KOPT-K1 (cell line): ENCODE measurements around the gene GLRA1.
"Not testable (repeated sequence)": the region's sequence is repeated elsewhere in the genome, so short reads cannot be mapped to it uniquely, and the experiment has no call there.

Experiments
- H3K27ac ChIP-seq: fragments of 200-600 bp; sonication (generic); 2 replicates; pipeline ENCODE4 v1.5.1; 2016; ENCODE audit warnings: antibody characterized with exemption, mild to moderate bottlenecking, low read depth, low read length; ENCODE audit not compliant: poor library complexity, severe bottlenecking
- H3K36me3 ChIP-seq: fragments of 200-600 bp; sonication (generic); 2 replicates; pipeline ENCODE4 v1.5.1; 2017; ENCODE audit warnings: antibody characterized with exemption, mild to moderate bottlenecking, low read length, moderate library complexity; ENCODE audit not compliant: insufficient read depth
- H3K9me3 ChIP-seq: fragments of 200-600 bp; sonication (generic); 2 replicates; pipeline ENCODE4 v1.5.1; 2017; ENCODE audit warnings: antibody characterized with exemption, low read length, mild to moderate bottlenecking; ENCODE audit not compliant: insufficient read depth, poor library complexity, severe bottlenecking

GLRA1 gene

GRCh38 chr5:151880324-151880723, 44.3 kb downstream of the GLRA1 start:
- H3K27ac ChIP-seq: no peak overlapping the region
- no peaks in the 10 kb centered on the region for H3K36me3 ChIP-seq
- H3K9me3 ChIP-seq: no peaks in the 10 kb centered on the region

DNA sequence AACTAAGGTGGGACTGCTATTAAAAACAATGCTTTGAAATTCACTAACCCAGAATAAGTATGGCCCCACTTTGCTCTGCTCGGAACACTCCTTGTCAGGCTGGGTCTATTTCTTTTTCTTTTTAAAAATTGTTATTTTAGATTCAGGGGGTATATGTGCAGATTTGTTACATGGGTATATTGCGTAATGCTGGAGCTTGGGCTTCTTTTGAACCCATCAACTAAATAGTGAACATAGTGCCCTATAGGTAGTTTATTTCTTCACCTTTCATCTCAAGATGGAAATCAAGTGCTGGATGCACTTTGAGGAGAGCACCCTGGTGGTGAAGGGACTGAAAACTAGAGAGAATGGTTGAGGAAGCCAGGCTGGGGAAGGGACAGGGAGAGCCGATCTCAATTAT, 51.0 kb downstream of the GLRA1 start:
- no peak overlapping the region for H3K27ac ChIP-seq
- no peaks in the 10 kb centered on the region for H3K36me3 ChIP-seq
- no peaks in the 10 kb centered on the region for H3K9me3 ChIP-seq

DNA sequence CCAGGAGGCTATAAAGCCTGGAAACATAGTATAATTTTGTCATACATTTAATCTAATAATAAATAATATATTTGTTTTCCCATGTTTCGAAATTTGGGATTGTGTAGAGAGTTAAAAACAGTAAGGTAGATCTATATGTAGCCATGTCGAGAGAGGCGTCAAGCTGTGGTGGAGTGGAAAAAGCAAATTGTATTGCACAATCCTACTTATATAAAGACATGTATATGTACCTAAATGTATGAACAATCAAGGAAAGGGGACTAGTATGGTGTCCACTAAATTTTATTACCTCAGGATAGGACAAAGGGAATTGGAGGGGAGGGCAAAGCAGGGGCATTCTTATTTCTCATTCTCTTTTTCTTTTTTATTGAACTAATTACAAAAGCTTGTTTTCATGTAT, 52.0 kb downstream of the GLRA1 start:
- Histone ChIP-seq H3K27ac (no peak overlapping the region), H3K36me3 (no peaks in the 10 kb centered on the region), H3K9me3 (no peaks in the 10 kb centered on the region)

DNA sequence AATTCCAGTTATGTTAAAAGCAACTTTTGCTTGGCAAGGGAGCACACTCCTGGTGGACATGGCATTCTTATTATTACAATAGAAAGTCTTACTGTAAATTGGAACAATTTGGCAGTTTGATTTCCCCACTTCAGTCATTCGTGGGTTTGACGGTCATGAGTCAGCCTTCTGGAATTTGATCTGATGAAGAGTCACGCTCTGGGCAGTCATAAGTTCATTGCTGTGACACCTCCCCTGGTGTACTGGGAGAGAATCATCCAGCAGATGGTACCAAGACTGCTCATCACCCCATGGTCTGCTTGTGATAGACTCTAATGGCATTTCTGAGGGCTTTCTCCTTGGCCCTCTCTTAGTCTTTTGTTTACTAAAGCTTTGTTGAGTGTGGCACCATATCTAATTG, 53.8 kb downstream of the GLRA1 start:
- Histone ChIP-seq H3K9me3 (no peaks in the 10 kb centered on the region), H3K27ac (no peak overlapping the region), H3K36me3 (no peaks in the 10 kb centered on the region)

GRCh38 chr5:151870271-151870670, 54.4 kb downstream of the GLRA1 start:
- Histone ChIP-seq H3K9me3 (no peaks in the 10 kb centered on the region), H3K27ac (no peak overlapping the region), H3K36me3 (no peaks in the 10 kb centered on the region)

DNA sequence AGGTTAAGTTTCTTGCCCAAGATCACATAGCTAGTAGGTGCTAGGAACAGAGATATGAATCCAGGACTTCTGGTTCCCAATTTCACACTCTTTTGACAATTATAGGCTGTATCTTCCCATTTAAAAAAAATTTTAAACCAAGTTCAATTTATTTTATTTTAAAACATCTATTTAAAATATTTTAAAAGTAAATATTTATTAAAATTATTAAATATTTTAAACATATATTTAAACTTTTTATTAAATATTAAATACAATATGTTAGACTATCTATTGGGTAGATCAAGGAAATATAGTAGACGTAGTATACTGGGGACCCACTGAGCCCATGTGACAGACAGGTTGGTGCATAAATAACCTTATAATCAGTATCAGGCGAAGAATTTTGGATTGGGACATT, 54.8 kb downstream of the GLRA1 start:
- H3K27ac ChIP-seq: no peak overlapping the region
- no peaks in the 10 kb centered on the region for H3K9me3 ChIP-seq
- H3K36me3 ChIP-seq: no peaks in the 10 kb centered on the region

DNA sequence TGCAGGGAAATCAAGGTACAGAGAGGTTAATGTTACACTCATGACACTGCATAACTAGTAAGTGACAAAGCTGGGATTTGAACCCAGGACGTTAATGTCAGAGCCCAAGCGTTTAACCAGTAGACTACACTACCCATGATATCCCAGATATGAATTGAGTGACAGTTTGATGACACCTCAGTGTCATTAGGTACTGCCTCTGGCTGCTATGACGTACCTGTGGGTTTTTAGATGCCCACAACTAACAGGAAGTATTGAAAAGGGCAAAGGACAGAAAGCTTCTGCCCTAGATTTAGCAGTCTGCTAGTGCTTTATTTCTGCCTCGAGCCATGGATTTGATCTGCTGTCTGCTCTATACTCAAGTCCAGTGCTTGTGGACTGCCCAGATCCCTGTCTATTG, 56.2 kb downstream of the GLRA1 start:
- no peaks in the 10 kb centered on the region for H3K36me3 ChIP-seq
- H3K9me3 ChIP-seq: no peaks in the 10 kb centered on the region
- no peak overlapping the region for H3K27ac ChIP-seq

DNA sequence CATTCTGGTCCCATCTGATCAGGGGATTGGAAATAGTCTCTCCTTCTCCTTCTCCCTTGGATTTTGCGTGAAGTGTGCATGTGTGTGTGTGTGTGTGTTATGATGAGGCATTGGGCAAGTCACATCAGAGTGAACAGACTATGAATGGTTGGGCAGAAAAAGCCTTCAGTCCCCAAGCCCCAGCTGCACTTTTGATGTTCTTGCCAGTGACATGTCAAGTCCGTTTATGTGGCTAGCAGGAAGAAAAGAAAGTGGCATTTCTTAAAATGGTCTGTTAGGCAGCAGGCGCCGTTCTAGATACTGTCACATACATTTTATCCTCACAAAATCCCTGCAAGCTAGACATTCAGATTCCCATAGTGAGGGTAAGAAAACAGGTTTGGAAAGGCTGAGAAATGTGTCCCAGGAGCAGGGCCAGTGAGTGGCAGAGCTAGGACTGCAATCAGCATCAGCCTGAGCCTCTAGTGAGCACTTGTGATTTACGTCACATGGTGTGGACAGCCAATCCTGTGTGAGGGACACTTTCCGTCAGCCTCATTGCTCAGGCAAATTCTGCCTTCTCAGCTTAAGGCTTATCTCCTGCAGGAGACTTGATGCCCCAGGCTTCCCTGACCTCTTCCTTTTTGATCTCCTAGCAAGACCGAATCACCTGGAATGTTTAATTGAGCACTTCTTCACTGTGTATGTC, 60.4 kb downstream of the GLRA1 start:
- Histone ChIP-seq H3K36me3 (no peaks in the 10 kb centered on the region), H3K9me3 (no peaks in the 10 kb centered on the region), H3K27ac (no peak overlapping the region)

DNA sequence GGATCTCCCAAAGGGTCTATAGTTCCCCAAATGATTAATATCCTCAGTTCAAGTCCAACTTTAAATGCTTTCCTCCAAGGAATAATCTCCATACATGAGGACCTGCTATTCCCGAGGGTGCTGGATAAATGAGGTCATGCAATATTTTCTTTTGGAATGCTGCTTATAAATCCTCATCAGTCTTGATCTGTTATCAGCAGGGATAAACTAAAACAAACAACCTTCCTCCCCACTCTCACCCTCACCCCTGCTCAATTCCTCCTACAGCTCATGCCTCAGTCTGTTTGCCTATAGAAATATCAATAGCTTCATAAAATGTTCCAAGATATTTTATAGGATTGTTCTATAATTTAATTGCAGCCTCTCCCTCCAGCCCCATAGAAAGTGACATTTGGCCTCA, 61.1 kb downstream of the GLRA1 start:
- H3K36me3 ChIP-seq: no peaks in the 10 kb centered on the region
- H3K9me3 ChIP-seq: no peaks in the 10 kb centered on the region
- no peak overlapping the region for H3K27ac ChIP-seq

- no peak overlapping the region for H3K27ac ChIP-seq
- H3K36me3 ChIP-seq: no peaks in the 10 kb centered on the region
- H3K9me3 ChIP-seq: no peaks in the 10 kb centered on the region
Observed at GRCh38 chr5:151862811-151863472, 61.7 kb downstream of the GLRA1 start.

GRCh38 chr5:151860867-151861266, 63.8 kb downstream of the GLRA1 start:
- H3K9me3 ChIP-seq, H3K27ac ChIP-seq, H3K36me3 ChIP-seq: not testable (repeated sequence)

DNA sequence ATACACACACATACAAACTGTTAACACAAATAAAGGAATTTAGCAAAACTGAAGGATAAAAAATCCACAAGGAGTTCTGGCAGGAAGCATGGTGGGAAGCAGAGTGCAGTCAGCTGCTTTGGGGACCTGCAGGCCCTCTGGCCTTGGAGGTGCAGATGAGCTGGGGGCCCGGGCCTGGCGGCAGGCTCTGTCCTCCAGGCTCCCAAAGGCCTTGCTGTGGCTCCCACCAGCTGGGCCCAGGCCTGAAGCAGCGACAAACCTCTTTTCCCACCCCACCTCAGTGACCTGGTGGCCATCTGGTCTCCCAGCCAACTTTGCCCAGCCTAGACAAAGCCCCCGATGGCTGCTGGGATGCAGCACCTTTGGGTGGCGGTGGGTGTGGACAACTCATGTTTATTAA, 67.8 kb downstream of the GLRA1 start:
- no peaks in the 10 kb centered on the region for H3K36me3 ChIP-seq

GRCh38 chr5:151855701-151856100, 69.0 kb downstream of the GLRA1 start:
- Histone ChIP-seq H3K9me3 (no peaks in the 10 kb centered on the region), H3K27ac (no peak overlapping the region), H3K36me3 (no peaks in the 10 kb centered on the region)

More for the DNA sequence above, 67.8 kb downstream of the GLRA1 start:
- Histone ChIP-seq H3K27ac (no peak overlapping the region), H3K9me3 (no peaks in the 10 kb centered on the region)

GRCh38 chr5:151847871-151848270, 76.8 kb downstream of the GLRA1 start:
- Histone ChIP-seq H3K36me3 (no peaks in the 10 kb centered on the region), H3K27ac (no peak overlapping the region)

DNA sequence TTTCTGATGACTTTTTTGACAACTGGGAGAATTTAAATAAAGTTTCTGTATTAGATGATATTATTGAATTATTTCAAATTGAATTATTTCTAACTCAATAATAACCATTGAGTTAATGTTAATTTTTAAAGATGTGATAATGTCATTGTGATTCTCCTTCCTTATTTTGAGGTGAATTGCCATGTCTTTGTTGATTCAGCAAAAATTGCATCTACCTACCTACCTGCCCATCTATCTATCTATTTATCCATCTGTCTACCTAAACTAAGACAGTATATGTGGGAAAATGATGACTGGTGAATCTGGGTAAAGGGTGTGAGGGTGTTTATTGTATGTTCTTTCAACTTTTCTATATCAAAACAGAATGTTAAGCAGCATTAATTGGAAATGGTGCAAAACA, 77.9 kb downstream of the GLRA1 start:
- Histone ChIP-seq H3K36me3 (no peaks in the 10 kb centered on the region), H3K9me3 (peaks cover 5% of the 10 kb centered on the region), H3K27ac (no peak overlapping the region)

More at GRCh38 chr5:151847871-151848270, 76.8 kb downstream of the GLRA1 start:
- H3K9me3 ChIP-seq: peaks cover 5% of the 10 kb centered on the region

DNA sequence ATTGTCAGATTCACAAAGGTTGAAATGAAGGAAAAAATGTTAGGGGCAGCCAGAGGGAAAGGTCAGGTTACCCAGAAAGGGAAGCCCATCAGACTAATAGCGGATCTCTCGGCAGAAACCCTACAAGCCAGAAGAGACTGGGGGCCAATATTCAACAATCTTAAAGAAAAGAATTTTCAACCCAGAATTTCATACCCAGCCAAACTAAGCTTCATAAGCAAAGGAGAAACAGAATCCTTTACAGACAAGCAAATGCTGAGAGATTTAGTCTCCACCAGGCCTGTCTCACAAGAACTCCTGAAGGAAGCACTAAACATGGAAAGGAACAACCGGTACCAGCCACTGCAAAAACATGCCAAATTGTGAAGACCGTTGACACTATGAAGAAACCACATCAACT, 91.8 kb downstream of the GLRA1 start:
- H3K36me3 ChIP-seq: not testable (repeated sequence)
- H3K9me3 ChIP-seq: peaks cover 51% of the 10 kb centered on the region

More for the DNA sequence above, 91.8 kb downstream of the GLRA1 start:
- not testable (repeated sequence) for H3K27ac ChIP-seq
